Skeletal muscle satellite cell (primary cell): Measurements from ENCODE around the gene IFFO2.

Experiments
- H3K27me3 ChIP-seq: 2 replicates; pipeline ENCODE4 v1.7.0; 2013; ENCODE audit warnings: low read length; ENCODE audit not compliant: control insufficient read depth, insufficient read depth
- H3K36me3 ChIP-seq: 2 replicates; pipeline ENCODE4 v1.7.0; 2013; ENCODE audit warnings: mild to moderate bottlenecking, control low read depth, low read length; ENCODE audit not compliant: insufficient read depth
- H3K4me1 ChIP-seq: 2 replicates; pipeline ENCODE4 v1.7.0; 2013; ENCODE audit warnings: low read length; ENCODE audit not compliant: control insufficient read depth, insufficient read depth
- H3K4me2 ChIP-seq: 2 replicates; pipeline ENCODE4 v1.7.0; 2013; ENCODE audit warnings: mild to moderate bottlenecking, low read length
- H3K4me3 ChIP-seq: 2 replicates; pipeline ENCODE4 v1.7.0; 2013; ENCODE audit warnings: low read length
- H3K9ac ChIP-seq: 2 replicates; pipeline ENCODE4 v1.7.0; 2013; ENCODE audit warnings: mild to moderate bottlenecking, low read depth, low read length, moderate library complexity
- H3K9me3 ChIP-seq: replicated peaks from 2 replicates; pipeline ENCODE4 v1.7.0; 2013; ENCODE audit warnings: mild to moderate bottlenecking, control low read depth, low read length

IFFO2 gene

DNA sequence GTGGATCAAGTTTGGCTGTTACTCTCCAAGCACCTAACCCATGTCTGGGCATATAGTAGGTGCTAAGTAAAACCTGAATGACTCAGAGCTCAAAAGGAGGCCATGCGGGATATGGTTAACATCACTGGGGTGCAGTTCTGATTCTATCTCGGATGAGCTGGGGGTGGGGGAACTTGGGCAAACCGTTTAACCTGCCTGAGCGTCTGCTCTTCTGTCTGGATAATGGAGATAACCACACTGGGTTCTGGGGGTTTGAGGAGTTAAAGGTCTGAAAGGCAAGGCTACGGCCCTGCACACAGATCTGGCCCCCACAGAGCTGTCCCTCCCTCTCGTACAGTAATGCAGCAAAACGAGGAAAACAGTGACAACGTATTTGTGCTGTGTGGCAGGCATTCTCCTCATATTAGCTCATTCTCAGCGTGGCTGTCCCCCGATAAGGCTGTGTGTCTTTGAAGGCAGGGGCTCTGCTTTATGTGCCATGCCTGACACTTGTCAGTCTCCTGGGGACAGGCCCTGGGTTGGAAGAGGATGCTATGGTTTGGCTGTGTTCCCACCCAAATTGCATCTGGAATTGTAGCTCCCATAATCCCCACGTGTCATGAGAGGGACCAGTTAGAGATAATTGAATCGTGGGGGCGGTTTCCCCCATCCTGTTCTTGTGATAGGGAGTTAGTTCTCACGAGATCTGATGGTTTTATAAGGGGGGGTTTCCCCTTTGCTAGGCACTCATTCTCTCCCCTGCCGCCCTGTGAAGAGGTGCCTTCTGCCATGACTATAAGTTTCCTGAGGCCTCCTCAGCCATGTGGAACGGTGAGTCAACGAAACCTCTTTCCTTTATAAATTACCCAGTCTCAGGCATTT is 47.3 kb downstream of the IFFO2 start:
- peaks cover 29% of the 10 kb centered on the region for H3K36me3 ChIP-seq
- no peaks in the 10 kb centered on the region for H3K27me3 ChIP-seq
- no peaks in the 10 kb centered on the region for H3K9me3 ChIP-seq
- no peak overlapping the region for H3K4me2 ChIP-seq
- H3K4me3 ChIP-seq: no peak overlapping the region
- peaks cover 15% of the 10 kb centered on the region for H3K4me1 ChIP-seq
- H3K9ac ChIP-seq: no peak overlapping the region

GRCh38 chr1:18907917-18908845 is 48.3 kb downstream of the IFFO2 start:
- Histone ChIP-seq H3K9ac (no peak overlapping the region), H3K4me2 (no peak overlapping the region)

DNA sequence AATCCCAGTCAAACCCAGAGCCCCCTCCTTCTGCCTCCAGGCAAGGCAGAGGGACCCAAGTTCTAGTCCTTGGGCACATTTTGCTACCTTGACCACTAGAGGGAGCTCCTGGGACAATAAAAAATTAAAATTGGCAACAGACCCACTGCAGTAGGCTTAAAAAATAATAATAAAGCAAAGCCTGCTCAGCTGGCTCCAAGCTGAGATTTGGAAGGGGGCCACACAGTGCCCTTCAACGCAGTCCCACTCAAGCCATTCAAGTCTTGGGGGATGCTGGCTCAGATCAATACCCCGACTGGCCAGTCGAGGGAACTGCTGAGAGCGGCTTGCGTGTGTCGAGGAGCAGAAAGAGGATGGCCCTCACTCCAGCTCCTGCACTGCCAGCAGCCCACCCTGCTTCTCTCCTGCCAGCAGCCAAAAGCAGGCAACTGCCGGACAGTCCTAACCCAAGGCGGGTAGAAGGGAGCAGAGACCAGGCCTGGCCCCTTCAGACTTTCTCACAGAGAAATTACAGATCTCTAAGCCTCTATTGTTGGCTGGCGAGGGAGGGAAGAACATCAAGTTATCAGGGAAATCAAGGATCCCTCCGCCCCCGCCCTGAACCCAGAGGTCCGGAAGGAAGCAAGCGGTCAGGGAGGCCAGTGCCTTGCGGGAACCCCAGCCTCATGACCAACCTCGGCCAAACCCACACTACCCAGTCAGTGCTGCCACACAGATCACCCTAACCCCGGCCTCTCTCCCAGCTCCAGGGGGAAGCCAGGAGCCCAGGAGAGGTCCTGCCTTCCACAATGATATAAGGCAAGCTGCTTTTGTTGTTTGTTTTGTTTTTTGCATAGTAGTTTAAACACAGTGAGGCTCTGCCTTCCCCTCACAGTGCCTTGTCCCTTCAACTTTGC is 49.2 kb downstream of the IFFO2 start:
- no peak overlapping the region for H3K4me2 ChIP-seq
- no peak overlapping the region for H3K4me3 ChIP-seq
- no peaks in the 10 kb centered on the region for H3K9me3 ChIP-seq
- H3K9ac ChIP-seq: no peak overlapping the region
- peaks cover 18% of the 10 kb centered on the region for H3K4me1 ChIP-seq
- peaks cover 29% of the 10 kb centered on the region for H3K36me3 ChIP-seq
- H3K27me3 ChIP-seq: no peaks in the 10 kb centered on the region

More at GRCh38 chr1:18907917-18908845, 48.3 kb downstream of the IFFO2 start:
- Histone ChIP-seq H3K4me1 (peaks cover 16% of the 10 kb centered on the region), H3K36me3 (peaks cover 29% of the 10 kb centered on the region), H3K9me3 (no peaks in the 10 kb centered on the region), H3K4me3 (no peak overlapping the region), H3K27me3 (no peaks in the 10 kb centered on the region)

DNA sequence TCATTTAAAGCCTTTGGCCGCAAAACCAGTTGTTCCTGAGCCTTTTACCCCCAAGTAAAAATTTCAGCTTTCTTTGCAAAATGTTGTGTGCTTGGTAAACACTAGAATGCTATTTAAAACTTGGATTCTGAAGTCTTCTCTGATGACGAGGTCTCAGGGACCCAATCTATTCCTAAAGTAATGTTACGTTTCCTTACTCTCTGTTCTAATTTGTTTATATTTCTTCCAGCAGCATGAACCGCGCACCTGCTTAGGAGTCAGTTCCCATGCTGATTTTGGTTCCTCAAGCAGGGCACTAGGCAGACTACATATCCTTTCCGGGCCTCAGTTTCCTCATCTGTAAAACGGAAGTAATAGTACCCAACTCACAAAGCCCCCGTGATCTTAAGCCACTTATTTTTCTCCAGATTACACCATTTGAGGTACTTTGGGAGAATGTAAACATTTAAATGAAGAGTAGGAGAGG is 53.2 kb downstream of the IFFO2 start:
- Histone ChIP-seq H3K4me3 (peak overlapping the region; percentile 86), H3K4me1 (peaks cover 27% of the 10 kb centered on the region), H3K9me3 (no peaks in the 10 kb centered on the region), H3K4me2 (peak overlapping the region; percentile 89), H3K27me3 (no peaks in the 10 kb centered on the region), H3K9ac (peak overlapping the region; percentile 86), H3K36me3 (peaks cover 8% of the 10 kb centered on the region)

- Histone ChIP-seq H3K4me2 (peak within 1 kb of the TSS; percentile 89), H3K9ac (peak within 1 kb of the TSS; percentile 86), H3K4me1 (peaks cover 23% of the 10 kb centered on the region), H3K9me3 (no peaks in the 10 kb centered on the region), H3K27me3 (no peaks in the 10 kb centered on the region), H3K36me3 (peaks cover 2% of the 10 kb centered on the region), H3K4me3 (peak within 1 kb of the TSS; percentile 86)
Observed at GRCh38 chr1:18902523-18903290, 53.8 kb downstream of the IFFO2 start, which contains the start of gene ALDH4A1. Gene ALDH4A1, minus strand, starts transcription at chr1:18902555. Its CDS starts 32 bp downstream, at chr1:18902523.

DNA sequence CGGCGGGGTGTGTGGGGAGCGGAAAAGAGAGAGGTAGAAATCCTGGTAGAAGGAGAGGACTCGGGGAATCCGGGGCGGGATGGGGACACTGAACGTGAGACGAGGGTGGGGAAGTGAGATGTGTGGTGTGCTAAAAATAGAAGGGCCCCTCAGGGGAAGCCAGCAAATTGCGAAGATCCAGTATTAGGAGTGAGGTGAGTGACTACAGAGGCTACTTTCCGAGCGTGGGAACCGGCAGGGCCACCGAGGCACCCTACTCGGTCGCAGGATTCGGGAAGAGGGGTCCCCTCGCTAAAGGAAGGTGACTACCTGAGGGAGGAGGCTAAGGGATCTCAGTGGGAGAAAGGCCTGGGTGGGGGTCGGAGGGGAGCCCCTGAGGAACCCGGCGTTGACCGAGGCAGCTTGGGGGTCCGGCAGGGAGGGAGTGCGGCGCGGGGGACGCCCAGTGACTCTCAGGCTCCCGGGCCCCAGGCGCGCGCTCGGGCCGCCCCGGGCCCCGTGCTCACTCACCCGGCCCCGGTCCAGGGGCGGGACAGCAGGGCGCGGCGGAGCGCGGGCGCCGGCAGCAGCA is 54.4 kb downstream of the IFFO2 start:
- H3K27me3 ChIP-seq: no peaks in the 10 kb centered on the region
- H3K9me3 ChIP-seq: no peaks in the 10 kb centered on the region
- peak overlapping the region; percentile 89 for H3K4me2 ChIP-seq
- H3K36me3 ChIP-seq: no peaks in the 10 kb centered on the region
- H3K4me1 ChIP-seq: peaks cover 17% of the 10 kb centered on the region
- H3K9ac ChIP-seq: peak overlapping the region; percentile 86
- H3K4me3 ChIP-seq: peak overlapping the region; percentile 86

GRCh38 chr1:18901147-18901951 is 55.1 kb downstream of the IFFO2 start:
- no peaks in the 10 kb centered on the region for H3K27me3 ChIP-seq
- no peaks in the 10 kb centered on the region for H3K36me3 ChIP-seq
- peaks cover 16% of the 10 kb centered on the region for H3K4me1 ChIP-seq
- H3K4me3 ChIP-seq: peak overlapping the region; percentile 86
- no peaks in the 10 kb centered on the region for H3K9me3 ChIP-seq
- H3K9ac ChIP-seq: peak overlapping the region; percentile 86
- peak overlapping the region; percentile 89 for H3K4me2 ChIP-seq

- no peak overlapping the region for H3K4me2 ChIP-seq
- no peaks in the 10 kb centered on the region for H3K27me3 ChIP-seq
- H3K4me1 ChIP-seq: peaks cover 16% of the 10 kb centered on the region
- no peak overlapping the region for H3K9ac ChIP-seq
- no peaks in the 10 kb centered on the region for H3K9me3 ChIP-seq
- no peaks in the 10 kb centered on the region for H3K36me3 ChIP-seq
- H3K4me3 ChIP-seq: no peak overlapping the region
Observed at GRCh38 chr1:18900303-18900841, 56.1 kb downstream of the IFFO2 start.

DNA sequence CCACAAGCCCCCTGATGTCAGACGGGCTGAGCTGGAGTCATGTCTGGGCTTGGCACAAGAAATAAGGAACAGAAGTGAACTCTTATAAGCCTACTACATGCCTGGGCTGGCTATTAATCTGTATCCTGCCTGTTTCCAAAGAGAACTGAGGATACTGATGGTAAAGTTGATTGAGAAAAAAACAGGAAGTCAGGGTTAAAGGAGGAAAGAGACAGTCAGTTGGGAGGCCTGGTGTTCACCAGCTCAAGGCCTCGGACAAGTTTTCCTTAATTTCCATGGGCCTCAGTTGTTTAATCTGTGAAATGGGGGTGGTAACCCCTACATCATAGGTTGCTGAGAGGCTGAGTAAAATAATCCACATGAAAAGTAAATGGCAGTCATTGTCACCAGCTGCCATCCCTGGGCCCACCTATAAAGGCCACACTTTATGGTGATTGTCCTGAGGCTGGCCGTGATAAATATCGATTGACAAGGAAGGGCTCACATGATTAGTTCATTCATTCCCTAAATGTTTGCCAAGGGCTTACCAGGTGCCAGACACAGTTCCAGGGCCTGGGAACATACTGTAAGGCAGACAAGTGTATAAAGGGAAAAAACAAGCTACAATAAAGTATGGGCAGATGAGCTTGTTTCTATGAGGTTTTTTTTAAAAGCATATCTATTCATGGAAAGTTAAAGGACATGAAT is 57.0 kb downstream of the IFFO2 start:
- no peak overlapping the region for H3K4me3 ChIP-seq
- H3K36me3 ChIP-seq: no peaks in the 10 kb centered on the region
- H3K27me3 ChIP-seq: no peaks in the 10 kb centered on the region
- peaks cover 16% of the 10 kb centered on the region for H3K4me1 ChIP-seq
- H3K9ac ChIP-seq: no peak overlapping the region
- H3K9me3 ChIP-seq: no peaks in the 10 kb centered on the region
- no peak overlapping the region for H3K4me2 ChIP-seq
